GM23338 (cell line): ENCODE results near the gene GRIN3B. TPM values are rescaled to one million over a fixed set of nuclear protein-coding genes. Genes with fewer than 3 reads are reported as not detected.

Experiments
- ATAC-seq: fragments of 200-7000 bp; cut with Tn5 transposase; 3 replicates; pipeline ENCODE4 v1.9.1; 2020
- DNase-seq: peaks from one replicate; pipeline ENCODE4 v3.0.0-alpha.2; 2015; ENCODE audit warnings: low spot score
- H2AFZ ChIP-seq: fragments of 200-600 bp; sonication (generic); 2 replicates; pipeline ENCODE4 v1.8.0; 2016; ENCODE audit warnings: antibody characterized with exemption, mild to moderate bottlenecking, moderate library complexity
- H3F3A ChIP-seq: fragments of 200-600 bp; sonication (generic); replicated peaks from 2 replicates; pipeline ENCODE4 v1.8.0; 2017; ENCODE audit warnings: antibody characterized with exemption, mixed run types, low read depth
- H3K27ac ChIP-seq: fragments of 200-600 bp; sonication (generic); 2 replicates; pipeline ENCODE4 v1.6.1; 2016; ENCODE audit warnings: low read depth
- H3K27me3 ChIP-seq: fragments of 200-600 bp; sonication (generic); 2 replicates; pipeline ENCODE4 v1.8.0; 2016; ENCODE audit warnings: mild to moderate bottlenecking, mixed run types, moderate library complexity; ENCODE audit not compliant: insufficient read depth
- H3K36me3 ChIP-seq: fragments of 200-600 bp; sonication (generic); 2 replicates; pipeline ENCODE4 v1.8.0; 2016; ENCODE audit warnings: mild to moderate bottlenecking; ENCODE audit not compliant: insufficient read depth
- H3K4me1 ChIP-seq: fragments of 200-600 bp; sonication (generic); 2 replicates; pipeline ENCODE4 v1.8.0; 2016; ENCODE audit warnings: mild to moderate bottlenecking, moderate library complexity; ENCODE audit not compliant: insufficient read depth
- H3K4me2 ChIP-seq: fragments of 200-600 bp; sonication (generic); 2 replicates; pipeline ENCODE4 v1.7.1; 2017; ENCODE audit warnings: mixed run types
- H3K4me3 ChIP-seq: fragments of 200-600 bp; sonication (generic); 2 replicates; pipeline ENCODE4 v1.6.1; 2016; ENCODE audit warnings: mixed run types
- H3K79me2 ChIP-seq: fragments of 200-600 bp; sonication (generic); replicated peaks from 2 replicates; pipeline ENCODE4 v1.8.0; 2017; ENCODE audit warnings: mild to moderate bottlenecking; ENCODE audit not compliant: insufficient read depth
- H3K9me2 ChIP-seq: fragments of 200-600 bp; sonication (generic); 2 replicates; pipeline ENCODE4 v1.8.0; 2017; ENCODE audit not compliant: insufficient read depth
- H4K20me1 ChIP-seq: fragments of 200-600 bp; sonication (generic); replicated peaks from 2 replicates; pipeline ENCODE4 v1.8.0; 2017; ENCODE audit warnings: mild to moderate bottlenecking; ENCODE audit not compliant: insufficient read depth
- H3K27ac Mint-ChIP-seq: 2 replicates; pipeline ENCODE4 v1.8.0; 2020; ENCODE audit warnings: inconsistent platforms, mild to moderate bottlenecking, moderate library complexity, mixed read lengths
- H3K27me3 Mint-ChIP-seq: 3 replicates; pipeline ENCODE4 v1.8.0; 2022; ENCODE audit warnings: low read depth, mild to moderate bottlenecking, moderate library complexity, mixed read lengths, inconsistent platforms; ENCODE audit not compliant: insufficient read depth, poor library complexity
- H3K36me3 Mint-ChIP-seq: 3 replicates; pipeline ENCODE4 v1.8.0; 2021; ENCODE audit warnings: low read depth, mild to moderate bottlenecking, inconsistent platforms, moderate library complexity, mixed read lengths
- H3K4me1 Mint-ChIP-seq: 3 replicates; pipeline ENCODE4 v1.8.0; 2020; ENCODE audit warnings: mild to moderate bottlenecking, inconsistent platforms, mixed read lengths
- H3K4me3 Mint-ChIP-seq: 3 replicates; pipeline ENCODE4 v1.8.0; 2021; ENCODE audit warnings: moderate library complexity, mild to moderate bottlenecking, inconsistent platforms, mixed read lengths
- H3K9me3 Mint-ChIP-seq: 3 replicates; pipeline ENCODE4 v1.8.0; 2020; ENCODE audit warnings: moderate library complexity, mild to moderate bottlenecking, inconsistent platforms, mixed read lengths
- CREB1 ChIP-seq: fragments of 250-450 bp; sonication (Bioruptor Pico); IDR thresholded peaks from 2 replicates; pipeline ENCODE4 v1.5.0; 2020; ENCODE audit warnings: low read depth, mild to moderate bottlenecking, moderate library complexity
- EZH2phosphoT487 ChIP-seq: fragments of 200-600 bp; sonication (generic); IDR thresholded peaks from one replicate; pipeline ENCODE4 v1.8.1; 2018; ENCODE audit warnings: antibody characterized with exemption; ENCODE audit not compliant: unreplicated experiment
- POLR2AphosphoS5 ChIP-seq: IDR thresholded peaks from 2 replicates; pipeline ENCODE4 v1.6.1; 2016; ENCODE audit warnings: antibody characterized with exemption, low read depth
- STAT1 ChIP-seq: IDR thresholded peaks from one replicate; pipeline ENCODE4 v1.6.1; 2016; ENCODE audit warnings: antibody characterized with exemption; ENCODE audit not compliant: unreplicated experiment
- ZNF114 ChIP-seq: fragments of 250-450 bp; sonication (Bioruptor Pico); IDR thresholded peaks from 2 replicates; pipeline ENCODE4 v1.5.0; 2020; ENCODE audit warnings: mild to moderate bottlenecking, moderate library complexity
- ZNF331 ChIP-seq: fragments of 250-450 bp; sonication (Bioruptor Pico); IDR thresholded peaks from 2 replicates; pipeline ENCODE4 v1.5.0; 2020; ENCODE audit warnings: low read depth, mild to moderate bottlenecking, moderate library complexity
- polyA plus RNA-seq: library from polyadenylated mRNA; unstranded; fragments of >200 nt; fragmentation: Nextera tagmentation; extraction: Ambion mirVana; gene quantifications from 2 replicates; pipeline ENCODE4 v1.2.1, GENCODE V29; 2016
- total RNA-seq: library from RNA; depleted of rRNA; stranded (reverse); fragments of >200 nt; shearing (Covaris generic); gene quantifications from 2 replicates; pipeline ENCODE4 v1.2.3, GENCODE V29; 2014
- TF ChIP-seq, protein P1 (sequence below), 2 experiments: fragments of 200-600 bp in 1 of 2; sonication (generic) in 1 of 2; conservative IDR thresholded peaks; 2 replicates each; pipeline versions ENCODE4 v1.5.1 to v1.6.1; 2016 to 2017; ENCODE audit warnings: antibody characterized with exemption in 2 of 2, low read depth in 2 of 2, mild to moderate bottlenecking in 2 of 2, moderate library complexity in 1 of 2

GRIN3B gene
- total and polyA plus RNA-seq, 2 experiments from 2014 or later, result 0.11 to 2.8 TPM

DNA sequence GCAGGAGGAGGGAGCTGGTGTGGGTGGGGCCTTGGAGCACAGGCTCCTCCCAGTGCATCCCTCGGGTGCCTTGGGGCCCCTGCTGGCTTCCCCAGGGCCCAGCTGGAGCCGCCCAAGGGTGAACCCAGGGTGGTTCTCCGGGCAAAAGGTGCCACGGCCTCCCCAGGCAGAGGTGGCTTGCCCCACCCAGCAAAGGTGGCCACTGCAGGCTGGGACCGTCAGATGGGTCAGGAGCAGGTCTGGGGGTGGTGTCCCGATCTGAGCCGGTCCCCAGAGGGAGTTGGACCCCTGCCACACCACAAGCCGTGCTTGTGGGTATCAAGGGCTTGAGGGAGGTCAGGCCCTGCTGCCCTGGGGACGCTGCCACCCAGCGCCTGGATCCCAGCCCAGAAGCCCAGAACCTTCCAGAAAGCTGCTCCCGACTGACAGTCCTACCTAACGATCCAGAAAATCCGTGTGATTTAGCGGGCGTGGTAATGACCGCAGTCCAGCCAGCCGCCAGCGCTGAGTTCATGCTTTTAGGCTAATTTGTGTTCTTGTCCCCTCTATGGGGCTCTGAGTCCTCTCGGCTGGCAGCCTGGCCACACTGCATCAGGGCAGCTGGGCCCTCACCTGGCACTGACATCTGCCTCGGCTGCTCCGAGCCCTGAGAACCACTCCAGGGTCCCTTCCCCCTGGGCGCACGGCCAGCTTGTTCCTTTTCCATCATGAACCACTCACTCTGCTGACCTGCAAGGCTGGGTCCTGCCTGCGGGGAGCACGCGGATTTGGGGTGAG is 5.0 kb upstream of the GRIN3B start (continued):
- TF ChIP-seq, protein P1, sequence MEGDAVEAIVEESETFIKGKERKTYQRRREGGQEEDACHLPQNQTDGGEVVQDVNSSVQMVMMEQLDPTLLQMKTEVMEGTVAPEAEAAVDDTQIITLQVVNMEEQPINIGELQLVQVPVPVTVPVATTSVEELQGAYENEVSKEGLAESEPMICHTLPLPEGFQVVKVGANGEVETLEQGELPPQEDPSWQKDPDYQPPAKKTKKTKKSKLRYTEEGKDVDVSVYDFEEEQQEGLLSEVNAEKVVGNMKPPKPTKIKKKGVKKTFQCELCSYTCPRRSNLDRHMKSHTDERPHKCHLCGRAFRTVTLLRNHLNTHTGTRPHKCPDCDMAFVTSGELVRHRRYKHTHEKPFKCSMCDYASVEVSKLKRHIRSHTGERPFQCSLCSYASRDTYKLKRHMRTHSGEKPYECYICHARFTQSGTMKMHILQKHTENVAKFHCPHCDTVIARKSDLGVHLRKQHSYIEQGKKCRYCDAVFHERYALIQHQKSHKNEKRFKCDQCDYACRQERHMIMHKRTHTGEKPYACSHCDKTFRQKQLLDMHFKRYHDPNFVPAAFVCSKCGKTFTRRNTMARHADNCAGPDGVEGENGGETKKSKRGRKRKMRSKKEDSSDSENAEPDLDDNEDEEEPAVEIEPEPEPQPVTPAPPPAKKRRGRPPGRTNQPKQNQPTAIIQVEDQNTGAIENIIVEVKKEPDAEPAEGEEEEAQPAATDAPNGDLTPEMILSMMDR (conservative IDR thresholded peaks at IDR 0.05; ENCODE audit: low read depth in 2 of 2), result no peak

DNA sequence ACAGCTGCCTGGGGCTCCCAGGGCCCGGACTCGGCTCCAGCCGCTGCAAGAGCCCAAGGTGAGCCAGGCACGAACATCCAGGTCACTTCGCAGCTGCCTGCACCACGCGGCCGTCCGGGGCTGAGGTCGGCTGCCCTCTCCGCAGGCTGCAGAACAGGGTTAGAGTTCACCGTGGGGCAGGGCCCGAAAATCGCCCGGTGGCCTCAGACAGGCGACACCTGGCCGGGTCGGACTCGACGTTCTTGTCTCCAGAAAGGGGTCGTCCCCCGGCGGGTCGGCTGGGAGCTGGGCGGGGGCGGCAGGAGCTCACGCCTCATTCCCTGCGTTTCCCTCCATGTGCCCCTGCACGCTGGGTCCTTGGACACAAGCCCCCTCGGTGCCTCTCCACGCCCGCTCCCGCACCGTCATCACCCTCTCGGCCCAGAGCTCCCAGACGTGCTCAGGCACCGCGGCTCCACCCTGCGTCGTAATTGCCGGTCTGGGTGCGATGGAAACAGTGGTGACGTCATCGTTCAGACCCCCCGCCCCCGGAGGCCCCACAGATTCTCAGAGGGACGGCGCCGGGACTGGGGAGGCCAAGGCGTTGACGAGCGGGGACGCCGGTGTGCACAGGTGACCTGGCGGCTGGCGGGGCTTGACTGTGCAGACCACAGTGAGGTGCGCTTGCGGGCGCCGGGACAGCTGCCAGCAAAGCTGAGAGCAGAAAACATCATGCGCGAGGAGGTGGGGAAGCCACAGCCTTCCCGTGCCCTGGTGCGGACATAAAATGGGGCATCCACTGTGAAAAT is 4.0 kb upstream of the GRIN3B start:
- peaks cover 19% of the 10 kb centered on the region for H3F3A ChIP-seq
- TF ChIP-seq CREB1 (CRISPR knock-in tag) (peak; percentile 96), ZNF331 (CRISPR knock-in tag) (no peak)
- TF ChIP-seq, protein P1 (conservative IDR thresholded peaks at IDR 0.05; ENCODE audit: low read depth in 2 of 2), result no peak
- no peaks in the 10 kb centered on the region for H3K36me3 ChIP-seq
- H3K27ac Mint-ChIP-seq, result no peak overlapping the region
- ATAC-seq, result peak; percentile 28
- peaks cover 38% of the 10 kb centered on the region for H3K27me3 ChIP-seq
- H2AFZ ChIP-seq, result 0 out of 2 replicates have a peak overlapping the region, but pooled peaks have one; percentile 14
- no peaks in the 10 kb centered on the region for H3K9me2 ChIP-seq
- H4K20me1 ChIP-seq, result 0 out of 2 replicates have a peak, but pooled peaks cover 2% of the 10 kb centered on the region
- H3K27me3 Mint-ChIP-seq, result peaks cover 42% of the 10 kb centered on the region
- no peaks in the 10 kb centered on the region for H3K9me3 Mint-ChIP-seq
- peaks cover 2% of the 10 kb centered on the region; the same call in 2 of the 3 replicates for H3K4me1 Mint-ChIP-seq
- H3K4me2 ChIP-seq, result peak overlapping the region; percentile 86
- no peaks in the 10 kb centered on the region for H3K79me2 ChIP-seq
- peak; percentile 75 for DNase-seq
- peak overlapping the region; percentile 61 for H3K4me3 Mint-ChIP-seq
- peaks cover 4% of the 10 kb centered on the region for H3K36me3 Mint-ChIP-seq
- peak overlapping the region; percentile 55 for H3K4me3 ChIP-seq
- no peak overlapping the region for H3K27ac ChIP-seq
- no peaks in the 10 kb centered on the region; the same call in 1 of the 2 replicates for H3K4me1 ChIP-seq

DNA sequence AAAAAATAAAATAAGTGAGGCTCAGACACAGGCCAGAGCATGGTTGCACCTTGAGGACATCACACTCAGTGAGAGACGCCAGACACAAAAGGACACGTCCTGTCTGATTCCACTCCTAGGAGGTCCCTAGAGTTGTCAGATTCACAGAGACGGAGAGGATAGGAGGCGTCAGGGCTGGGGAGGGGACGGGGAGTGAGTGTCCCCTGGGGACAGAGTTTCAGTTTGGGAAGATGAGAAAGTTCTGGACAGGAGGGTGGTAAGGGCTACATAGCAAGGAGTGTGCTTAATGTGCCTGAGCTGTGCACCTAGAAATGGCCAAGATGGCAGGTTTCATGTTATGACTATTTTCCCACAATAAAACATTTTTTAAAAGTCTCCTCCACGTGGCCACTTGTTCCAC is 2.2 kb upstream of the GRIN3B start:
- 0 out of 2 replicates have a peak, but pooled peaks cover 2% of the 10 kb centered on the region for H4K20me1 ChIP-seq
- H3K4me2 ChIP-seq, result no peak overlapping the region
- no peaks in the 10 kb centered on the region for H3K79me2 ChIP-seq
- no peak overlapping the region for H3K4me3 ChIP-seq
- DNase-seq (no peak), ATAC-seq (no peak)
- H3K4me3 Mint-ChIP-seq, result no peak overlapping the region
- H3K4me1 ChIP-seq, result no peaks in the 10 kb centered on the region; the same call in 1 of the 2 replicates
- no peaks in the 10 kb centered on the region for H3K36me3 ChIP-seq
- peaks cover 45% of the 10 kb centered on the region for H3K27me3 ChIP-seq
- peaks cover 15% of the 10 kb centered on the region for H3F3A ChIP-seq
- H2AFZ ChIP-seq, result no peak overlapping the region
- no peaks in the 10 kb centered on the region for H3K9me2 ChIP-seq
- peaks cover 3% of the 10 kb centered on the region; the same call in 2 of the 3 replicates for H3K4me1 Mint-ChIP-seq
- no peak overlapping the region for H3K27ac ChIP-seq
- peaks cover 50% of the 10 kb centered on the region for H3K27me3 Mint-ChIP-seq
- H3K9me3 Mint-ChIP-seq, result no peaks in the 10 kb centered on the region
- H3K36me3 Mint-ChIP-seq, result no peaks in the 10 kb centered on the region
- H3K27ac Mint-ChIP-seq, result no peak overlapping the region
- TF ChIP-seq EZH2phosphoT487, result no peak
- TF ChIP-seq CREB1 (CRISPR knock-in tag), result no peak
- TF ChIP-seq ZNF114, result no peak
- no peak for TF ChIP-seq POLR2AphosphoS5
- no peak for TF ChIP-seq STAT1
- TF ChIP-seq, protein P1 (conservative IDR thresholded peaks at IDR 0.05; ENCODE audit: low read depth in 2 of 2), result no peak
- TF ChIP-seq ZNF331 (CRISPR knock-in tag), result no peak
